ELR (cell line): ENCODE results near the gene DHX16.
"Not testable (repeated sequence)": the region's sequence is repeated elsewhere in the genome, so short reads cannot be mapped to it uniquely, and the experiment has no call there.

ENCODE experiments used
- DNase-seq: peaks from one replicate; pipeline ENCODE4 v3.0.0-alpha.2; 2015; ENCODE audit warnings: low read depth

The DHX16 gene

DNA sequence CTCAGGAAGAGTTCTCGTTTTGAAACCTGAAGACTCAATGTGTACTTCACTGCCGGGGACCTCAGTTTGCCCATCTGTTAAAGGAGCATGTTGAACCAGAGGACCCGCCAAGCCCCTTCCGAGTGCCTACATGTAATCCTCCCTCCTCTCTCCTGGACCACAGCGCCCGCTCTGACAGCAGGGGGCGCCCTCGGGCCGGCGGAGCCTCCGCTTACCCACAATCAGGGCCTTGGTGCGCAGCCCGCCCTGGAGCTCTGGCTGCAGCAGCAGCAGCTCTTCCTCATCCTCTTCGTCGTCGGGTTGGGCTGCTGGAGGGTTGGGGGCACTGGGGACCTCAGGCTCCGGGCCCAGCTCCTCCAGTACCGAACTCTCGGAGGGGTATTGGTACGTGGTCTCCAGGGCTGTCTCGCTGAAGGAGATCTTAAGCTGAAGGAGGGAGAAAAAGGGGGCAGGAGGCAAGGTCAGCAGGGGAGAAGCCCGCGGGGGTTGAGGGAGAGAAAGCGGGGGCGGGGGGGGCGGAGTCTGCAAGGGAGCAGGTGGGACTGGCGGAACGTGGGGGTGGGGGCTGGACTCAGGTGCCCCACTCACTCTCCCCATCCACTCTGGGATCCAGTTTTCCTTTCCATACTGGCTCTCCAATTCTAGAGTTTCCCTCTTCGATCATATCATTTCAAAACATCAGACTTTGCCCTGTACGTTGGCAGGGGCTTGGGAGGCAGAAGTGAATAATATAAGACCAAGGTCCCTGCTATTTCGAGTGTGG is 6.3 kb upstream of the DHX16 start:
- peak; percentile 79 for DNase-seq

DNA sequence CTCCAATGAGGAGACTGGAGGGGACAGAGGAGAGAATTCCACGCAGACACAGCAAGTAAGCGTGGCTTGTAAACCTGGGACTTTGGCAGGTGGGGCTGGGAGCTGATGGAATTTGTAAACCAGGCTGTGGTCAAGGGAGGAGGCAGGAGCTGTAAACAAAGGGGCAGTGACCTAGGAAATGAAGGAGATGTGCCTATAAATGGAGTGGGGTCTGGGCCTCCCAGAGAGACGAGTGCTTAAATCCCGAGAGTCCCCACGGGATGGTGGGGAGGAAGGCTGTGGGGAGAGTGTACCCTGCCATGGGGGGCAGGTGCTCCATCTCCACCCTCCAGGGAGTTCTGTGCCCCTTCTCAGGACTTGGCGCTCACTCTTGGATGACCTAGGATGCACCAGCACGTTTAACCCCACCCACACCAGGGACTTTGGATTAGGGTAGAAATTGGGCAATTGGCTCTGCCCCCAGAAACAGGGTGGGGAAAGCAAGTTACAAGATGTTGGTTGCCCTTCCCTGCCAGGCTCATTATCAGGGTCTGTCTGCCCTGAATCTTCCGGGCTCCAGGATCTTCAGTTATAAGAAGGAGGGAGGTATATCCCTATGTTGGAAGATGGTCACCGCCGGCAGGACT is 4.0 kb upstream of the DHX16 start:
- DNase-seq, result no peak

DNA sequence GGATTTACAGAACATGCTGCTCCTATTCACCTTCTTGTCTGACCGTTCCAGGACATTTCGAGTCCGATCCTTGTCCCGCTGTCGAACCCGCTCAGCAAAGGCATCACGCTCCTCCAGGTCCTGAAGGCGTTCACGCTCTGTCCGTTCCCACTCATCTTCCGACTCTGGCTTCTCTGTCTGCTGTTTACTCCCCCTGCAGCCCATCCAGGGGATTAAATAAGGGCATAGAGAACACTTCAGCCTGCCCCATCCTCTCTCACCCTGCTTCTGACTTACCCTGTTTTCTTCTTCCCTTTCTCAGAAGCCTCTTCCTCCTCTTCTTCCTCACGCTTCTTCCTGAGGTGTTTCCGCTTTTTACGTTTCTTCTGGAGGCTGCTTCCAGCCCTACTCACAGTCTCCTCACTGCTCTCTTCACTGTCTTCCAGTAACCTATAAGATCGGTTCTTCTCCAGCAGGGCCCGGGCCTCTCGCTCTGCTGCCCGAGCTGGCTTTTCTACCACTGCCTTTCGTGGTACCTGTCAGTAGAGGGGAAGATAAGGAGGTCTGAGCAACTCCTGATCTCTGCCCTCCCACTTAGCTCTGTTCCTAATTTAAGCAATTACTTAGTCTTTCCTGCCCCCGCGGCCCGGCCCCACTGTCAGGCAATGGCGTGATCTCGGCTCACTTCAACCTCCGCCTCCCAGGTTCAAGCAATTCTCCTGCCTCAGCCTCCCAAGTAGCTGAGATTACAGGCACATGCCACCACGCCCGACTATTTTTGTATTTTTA is 1.9 kb downstream of the DHX16 start:
- no peak for DNase-seq

DNA sequence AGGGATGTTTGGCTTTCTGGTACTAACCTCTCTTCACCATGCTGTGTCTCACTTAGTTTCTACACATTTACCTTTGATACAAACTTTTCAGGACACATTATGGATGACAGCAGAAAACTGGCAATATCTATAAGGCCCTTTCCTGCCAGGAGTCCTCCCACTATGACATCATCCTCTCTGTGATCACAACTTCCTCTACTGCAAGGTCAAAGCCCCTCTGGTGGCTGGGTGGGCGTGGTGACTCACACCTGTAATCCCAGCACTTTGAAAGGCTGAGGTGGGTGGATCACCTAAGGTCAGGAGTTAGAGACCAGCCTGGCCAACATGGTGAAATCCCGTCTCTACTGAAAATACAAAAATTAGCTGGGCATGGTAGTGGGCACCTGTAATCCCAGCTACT is 6.5 kb downstream of the DHX16 start:
- peak; percentile 61 for DNase-seq

DNA sequence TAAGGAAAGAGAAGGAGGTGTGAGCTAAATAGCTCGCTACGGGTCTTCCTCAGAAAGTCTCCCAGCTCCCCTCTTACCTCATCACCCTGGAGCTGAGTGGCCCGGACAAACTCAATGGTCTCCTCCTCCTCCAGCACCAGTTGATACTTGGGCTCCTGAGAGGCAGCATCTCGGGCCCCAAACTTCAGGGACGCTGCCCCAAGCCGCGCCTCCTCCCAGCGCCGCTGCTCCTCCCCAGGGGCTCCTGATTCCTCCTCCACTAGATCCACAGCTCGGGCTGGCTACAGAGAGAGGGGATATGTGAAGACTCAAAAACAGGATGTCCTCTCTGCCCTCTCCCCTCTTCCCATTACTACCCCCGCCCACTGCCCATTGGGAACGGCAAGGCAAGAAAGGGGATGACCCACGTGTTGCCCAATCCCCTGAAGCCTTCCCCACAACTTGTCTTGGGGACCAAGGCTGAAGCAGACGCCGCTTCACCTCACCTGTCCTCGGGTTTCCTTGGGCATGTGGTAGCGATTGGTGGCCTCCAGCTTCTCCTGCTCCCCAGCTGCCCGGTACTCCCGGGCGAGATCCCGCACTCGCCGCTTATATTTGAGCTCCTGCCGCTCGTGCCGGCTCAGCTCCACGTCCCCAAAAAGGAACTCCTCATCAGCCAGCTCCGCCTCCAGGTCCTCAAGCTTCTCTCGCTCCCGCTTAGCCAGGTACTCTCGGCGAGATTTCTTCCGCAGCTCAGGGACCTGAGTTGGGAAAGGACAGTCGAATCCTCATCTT is 7.6 kb downstream of the DHX16 start:
- DNase-seq, result no peak

GRCh38 chr6:30657922-30658321 is 14.9 kb downstream of the DHX16 start:
- DNase-seq, result not testable (repeated sequence)

DNA sequence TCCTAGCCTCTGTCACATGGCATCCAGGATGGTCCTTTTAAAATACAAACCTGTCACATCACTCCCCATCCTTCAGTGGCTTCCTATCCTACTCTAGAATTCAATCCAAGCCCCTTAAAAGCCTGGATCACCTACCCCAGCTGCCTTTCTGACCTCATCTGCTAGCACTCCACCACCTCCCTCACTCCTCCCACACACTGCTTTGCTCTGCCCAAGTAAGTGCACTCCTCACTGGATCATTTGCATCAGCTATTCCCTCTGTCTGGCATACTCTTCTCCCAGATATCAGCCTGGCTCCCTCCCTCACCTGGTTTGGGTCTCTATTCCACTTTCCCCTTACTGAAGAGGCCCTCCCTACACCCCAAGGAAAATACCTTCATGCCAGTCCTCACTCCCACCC is 15.4 kb downstream of the DHX16 start:
- DNase-seq, result no peak

GRCh38 chr6:30656513-30656912 is 16.3 kb downstream of the DHX16 start:
- DNase-seq, result no peak

DNA sequence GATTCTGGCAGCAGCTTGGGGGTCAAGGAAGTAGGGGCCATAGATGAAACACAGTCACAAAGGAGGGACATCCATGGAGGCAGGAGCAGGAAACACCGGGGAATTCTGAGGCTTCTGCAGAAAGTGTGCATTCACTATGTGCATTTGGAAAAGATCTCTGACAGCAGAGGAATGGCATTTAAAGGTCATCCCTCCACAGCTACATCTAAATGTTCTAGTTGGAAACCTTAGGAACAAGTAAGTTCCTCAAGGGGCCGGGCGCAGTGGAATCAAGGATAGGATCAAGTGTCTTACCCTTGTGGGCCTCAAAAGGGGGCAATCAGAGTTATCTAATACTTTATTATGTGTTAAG is 17.1 kb downstream of the DHX16 start:
- DNase-seq, result no peak

DNA sequence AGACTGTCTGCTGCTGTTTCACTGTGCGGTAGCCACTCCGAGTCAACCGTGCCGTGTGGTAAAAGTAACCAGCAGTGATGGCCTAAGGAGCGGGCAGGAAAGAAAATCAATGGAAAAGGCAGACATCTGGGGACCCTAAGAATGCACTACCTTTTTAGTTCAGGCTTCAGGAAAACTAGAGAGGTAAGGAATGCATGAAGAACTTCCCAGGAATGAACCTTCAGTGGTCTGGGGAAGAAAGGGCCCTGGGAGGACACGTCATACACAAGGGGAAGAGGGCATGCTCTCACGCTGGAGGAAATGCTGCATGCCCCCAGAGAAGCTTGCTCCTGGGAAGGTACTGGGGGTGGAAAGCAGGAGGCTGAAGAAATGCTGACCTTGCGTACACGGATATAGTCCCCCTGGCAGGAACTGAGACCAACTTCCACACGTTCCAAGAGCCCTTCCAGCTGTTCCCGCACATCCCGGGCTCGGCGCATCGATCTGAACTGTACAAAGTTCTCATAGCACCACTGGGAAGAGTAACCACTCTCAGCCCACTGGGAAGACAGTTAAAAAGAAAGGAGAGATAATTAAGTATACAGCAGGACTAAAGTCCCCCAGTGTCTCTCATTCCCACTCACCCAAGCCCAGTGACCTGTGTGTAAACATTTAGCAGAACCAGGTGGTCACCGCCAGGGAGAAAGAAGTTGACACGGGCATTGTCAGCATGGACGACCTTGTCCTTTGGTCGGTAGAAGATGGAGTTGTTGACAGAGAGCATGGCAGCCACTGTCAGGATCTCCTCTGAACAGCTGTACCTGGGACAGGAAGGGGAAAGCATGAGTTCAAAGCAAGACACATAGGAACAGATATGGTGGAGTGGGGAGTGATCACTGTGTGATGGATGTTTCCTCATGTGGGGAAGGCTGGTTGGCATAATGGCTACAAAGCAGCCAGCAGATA is 17.7 kb downstream of the DHX16 start:
- DNase-seq, result no peak

DNA sequence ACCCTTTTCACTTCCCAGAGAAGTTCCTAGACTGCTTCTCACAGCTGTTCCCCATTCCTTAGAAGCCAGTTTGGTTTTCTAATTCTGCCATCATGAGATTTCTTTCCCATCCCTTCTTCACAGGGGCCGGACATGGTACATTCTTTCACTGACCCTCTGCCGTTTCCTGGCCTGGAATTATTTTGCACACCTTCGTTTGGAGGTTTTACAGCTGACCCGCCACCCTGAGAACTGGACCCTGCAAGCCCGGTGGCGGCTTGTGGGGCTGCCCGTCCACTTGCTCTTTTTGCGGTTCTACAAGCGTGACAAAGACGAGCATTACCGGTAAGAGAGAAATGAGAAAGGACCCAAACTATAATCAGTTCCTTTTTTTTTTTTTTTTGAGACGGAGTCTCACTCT is 21.7 kb downstream of the DHX16 start:
- DNase-seq, result no peak

DNA sequence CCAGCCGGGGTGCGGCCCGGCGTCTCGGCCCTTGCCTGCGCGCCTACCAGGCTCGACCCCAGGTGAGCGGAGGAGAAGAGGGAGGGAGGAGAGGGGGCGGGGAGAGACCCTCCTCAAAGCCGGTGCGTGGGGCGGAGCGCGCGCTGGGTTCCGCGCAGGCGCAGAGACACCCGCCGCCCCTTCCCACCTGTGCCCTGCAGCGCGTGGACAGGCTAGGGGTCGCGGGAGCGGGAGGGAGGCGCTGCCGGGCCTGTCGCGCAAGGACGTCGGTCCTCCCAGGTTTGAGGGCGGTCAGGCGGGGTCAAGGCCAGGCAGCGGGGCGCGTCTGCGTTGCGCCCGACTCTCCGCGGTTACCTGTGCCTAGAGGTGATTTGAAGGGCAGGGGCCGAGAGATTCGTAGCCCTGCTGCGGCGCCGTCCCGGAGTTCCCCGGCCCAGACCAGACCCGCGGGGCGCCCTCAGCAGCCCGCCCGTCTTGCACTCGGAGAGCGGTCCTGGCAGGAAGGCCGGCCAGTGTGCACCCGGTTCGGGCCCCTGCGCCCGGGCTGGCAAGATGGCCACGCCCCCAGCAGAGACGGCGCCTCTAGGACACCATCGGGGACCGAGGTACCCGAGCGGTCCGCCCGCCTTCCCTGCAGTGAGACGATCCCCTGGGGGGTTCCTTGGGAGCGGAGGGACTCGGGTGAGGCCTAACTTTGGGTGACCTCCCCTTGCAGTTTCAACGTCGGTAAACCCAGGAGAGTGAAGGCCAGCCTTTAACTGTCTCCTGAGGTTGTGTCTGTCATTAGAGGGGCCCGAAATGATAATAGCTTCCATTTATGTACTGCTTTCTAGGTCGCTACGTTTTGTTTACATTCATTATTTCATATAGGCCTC is 25.3 kb downstream of the DHX16 start:
- peak; percentile 75 for DNase-seq

GRCh38 chr6:30646450-30647241 is 26.2 kb downstream of the DHX16 start, which contains the start of gene C6orf136:
Gene C6orf136 (plus strand): TSS chr6:30647133. CDS start chr6:30647232, 99 bp downstream.
- peak; percentile 95 for DNase-seq

- DNase-seq, result peak; percentile 13
These were observed 26.8 kb downstream of the DHX16 start for GRCh38 chr6:30645989-30646388.

DNA sequence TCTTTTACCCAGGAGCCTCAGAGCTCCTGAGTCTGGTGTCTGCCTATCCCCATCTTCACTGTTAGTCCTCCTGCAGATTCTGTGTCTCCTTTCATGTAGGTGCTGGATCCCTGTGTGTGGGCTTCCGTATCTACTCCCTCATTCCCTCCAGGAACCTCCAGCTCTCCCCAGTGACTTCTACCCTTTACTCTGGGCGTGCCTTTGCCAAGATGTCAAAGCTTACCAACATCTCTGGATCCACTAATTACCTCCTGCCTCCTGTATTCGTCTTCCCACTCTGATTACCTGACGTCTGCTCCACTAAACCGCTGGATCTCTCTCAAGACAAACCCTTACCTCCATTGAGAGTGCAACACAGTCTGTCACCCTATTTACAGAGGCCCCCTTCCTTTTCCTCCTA is 28.0 kb downstream of the DHX16 start:
- no peak for DNase-seq

DNA sequence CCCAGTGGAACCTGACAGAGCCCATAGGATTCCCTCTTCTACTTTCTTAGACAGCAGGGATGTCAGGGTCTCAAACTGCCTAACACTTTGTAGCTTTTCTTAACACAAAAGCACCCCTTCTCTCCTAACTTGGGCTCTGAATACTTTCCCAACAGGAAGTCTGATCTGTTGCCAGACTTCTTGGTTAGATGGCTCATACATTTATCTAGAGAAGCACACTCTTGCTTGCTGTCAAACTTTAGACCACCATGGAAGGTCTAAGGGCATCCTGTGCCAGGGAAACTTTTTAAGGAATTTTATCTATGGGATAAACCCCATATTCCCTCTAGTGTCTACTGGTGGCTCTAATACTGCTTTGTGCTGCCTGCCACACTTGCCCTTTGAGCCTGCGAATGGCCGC is 29.1 kb downstream of the DHX16 start:
- DNase-seq, result no peak

- no peak for DNase-seq
These were observed 31.8 kb downstream of the DHX16 start for GRCh38 chr6:30641048-30641447.

DNA sequence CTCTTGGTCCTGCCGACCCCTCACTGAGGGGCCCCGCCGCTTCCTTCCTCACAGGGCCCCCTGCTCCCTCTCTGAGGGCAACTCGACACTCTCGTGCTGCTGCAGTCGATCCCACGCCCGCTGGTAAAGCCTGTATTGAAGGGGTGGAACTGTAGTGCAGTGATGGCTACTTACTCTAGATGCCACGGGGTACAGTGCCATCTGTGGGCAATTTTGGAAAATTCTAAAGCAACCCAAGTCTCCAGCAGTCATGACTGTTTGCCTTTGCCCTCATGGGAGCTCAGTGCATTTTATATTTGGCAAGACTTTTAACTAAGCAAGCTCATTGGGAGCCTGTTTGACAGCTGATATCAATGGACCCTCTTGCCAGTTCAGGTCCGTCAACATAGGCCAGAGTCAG is 32.3 kb downstream of the DHX16 start:
- no peak for DNase-seq

DNA sequence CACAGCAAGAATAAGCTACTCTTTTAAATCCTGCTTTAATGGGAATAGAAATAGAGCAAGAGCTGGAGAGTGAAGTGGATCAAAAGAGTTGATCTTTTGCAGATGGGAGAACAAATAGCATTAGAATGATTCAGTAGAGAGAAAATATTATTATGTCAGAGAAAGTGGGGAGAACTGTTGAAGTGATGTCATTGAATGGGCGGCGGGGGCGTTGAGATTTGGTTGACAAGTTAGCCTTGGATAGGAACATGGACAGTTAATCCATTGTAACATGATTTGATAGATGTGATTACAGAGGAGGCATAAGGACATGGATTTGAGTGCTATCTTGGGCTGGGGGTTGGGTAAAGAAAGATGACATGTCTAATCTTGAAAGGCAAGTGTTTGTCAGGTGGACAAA is 37.0 kb downstream of the DHX16 start:
- DNase-seq, result no peak
